GM18951 (cell line): ENCODE data around the gene MAPKAP1.

Experiments used
- POLR2A ChIP-seq: IDR thresholded peaks from 4 replicates; pipeline ENCODE4 v1.6.1; 2011; ENCODE audit warnings: mild to moderate bottlenecking; ENCODE audit not compliant: insufficient read length, insufficient read depth; ENCODE audit errors: extremely low read depth
- in situ Hi-C: fragments of 300-500 bp; cut with MboI; formaldehyde crosslinking; loops from one replicate; pipeline ENCODE4 v1.12.0; 2022; ENCODE audit warnings: low sequenced_read_pairs, mixed read lengths, inconsistent platforms; ENCODE audit not compliant: unreplicated experiment

Gene MAPKAP1

GRCh38 chr9:125496313-125496834 lies 210.6 kb downstream of the MAPKAP1 start:
- TF ChIP-seq POLR2A, result no peak
- in situ Hi-C loops, result no loop called here

- no peak for TF ChIP-seq POLR2A
- in situ Hi-C loops, result no loop called here
Observed at GRCh38 chr9:125495172-125496119, 211.6 kb downstream of the MAPKAP1 start.

- TF ChIP-seq POLR2A, result no peak
- in situ Hi-C loops, result no loop called here
Observed at GRCh38 chr9:125494653-125494915, 212.4 kb downstream of the MAPKAP1 start.

GRCh38 chr9:125493881-125494652 lies 212.9 kb downstream of the MAPKAP1 start:
- no peak for TF ChIP-seq POLR2A
- in situ Hi-C loops, result no loop called here

- no peak for TF ChIP-seq POLR2A
- in situ Hi-C loops, result no loop called here
Observed at GRCh38 chr9:125493384-125493783, 213.6 kb downstream of the MAPKAP1 start.

GRCh38 chr9:125492719-125493118 lies 214.3 kb downstream of the MAPKAP1 start:
- TF ChIP-seq POLR2A, result no peak
- in situ Hi-C loops, result no loop called here

- in situ Hi-C loops, result no loop called here
Observed at GRCh38 chr9:125487842-125488241, 219.2 kb downstream of the MAPKAP1 start.

GRCh38 chr9:125486576-125486975 lies 220.4 kb downstream of the MAPKAP1 start:
- TF ChIP-seq POLR2A, result no peak
- in situ Hi-C loops, result no loop called here

More at GRCh38 chr9:125487842-125488241, 219.2 kb downstream of the MAPKAP1 start:
- TF ChIP-seq POLR2A, result no peak

- in situ Hi-C loops, result no loop called here
- TF ChIP-seq POLR2A, result no peak
Observed at GRCh38 chr9:125486152-125486508, 220.9 kb downstream of the MAPKAP1 start.

- no peak for TF ChIP-seq POLR2A
- in situ Hi-C loops, result no loop called here
Observed at GRCh38 chr9:125485471-125486151, 221.4 kb downstream of the MAPKAP1 start.

GRCh38 chr9:125484350-125485282 lies 222.4 kb downstream of the MAPKAP1 start:
- in situ Hi-C loops, result no loop called here

GRCh38 chr9:125483697-125484096 lies 223.3 kb downstream of the MAPKAP1 start:
- no peak for TF ChIP-seq POLR2A
- in situ Hi-C loops, result no loop called here

More at GRCh38 chr9:125484350-125485282, 222.4 kb downstream of the MAPKAP1 start:
- no peak for TF ChIP-seq POLR2A
